ENCODE measurements around the gene FN1. TPM values are rescaled to one million over a fixed set of nuclear protein-coding genes. Genes with fewer than 3 reads are reported as not detected.

FN1 gene
- total RNA-seq, 4 donors from 2014 or later: 45.8 to 78.1 (median 52.7) TPM

GRCh38 chr2:215382011-215382410, 53.9 kb downstream of the FN1 start:
- Histone ChIP-seq H3K27ac (no peak overlapping the region), H3K27me3 (no peaks in the 10 kb centered on the region), H3K4me1 (no peaks in the 10 kb centered on the region), H3K4me3 (no peak overlapping the region), H3K36me3 (peaks cover 24% of the 10 kb centered on the region), H3K9me3 (no peaks in the 10 kb centered on the region)
- no peak for DNase-seq (ENCODE audit: low spot score in 2 of 2)
- WGBS: 93% methylated on average over 7 of the region's 7 CpGs
- no peak for TF ChIP-seq EP300 (IDR thresholded peaks at IDR 0.05)
- TF ChIP-seq CTCF (IDR thresholded peaks at IDR 0.05): no peak
- TF ChIP-seq POLR2AphosphoS5 (IDR thresholded peaks at IDR 0.05): no peak
- no peak for TF ChIP-seq POLR2A (IDR thresholded peaks at IDR 0.05)

- WGBS: 92% methylated on average over 7 of the region's 7 CpGs
- Histone ChIP-seq H3K36me3 (peaks cover 27% of the 10 kb centered on the region), H3K27ac (no peak overlapping the region), H3K4me1 (no peaks in the 10 kb centered on the region), H3K27me3 (no peaks in the 10 kb centered on the region), H3K9me3 (no peaks in the 10 kb centered on the region), H3K4me3 (no peak overlapping the region)
- no peak for TF ChIP-seq EP300 (IDR thresholded peaks at IDR 0.05)
- TF ChIP-seq POLR2A (IDR thresholded peaks at IDR 0.05): no peak
- TF ChIP-seq POLR2AphosphoS5 (IDR thresholded peaks at IDR 0.05): no peak
- TF ChIP-seq CTCF (IDR thresholded peaks at IDR 0.05): no peak
- no peak for DNase-seq (ENCODE audit: low spot score in 2 of 2)
Measured at GRCh38 chr2:215380699-215381098, 55.2 kb downstream of the FN1 start.

GRCh38 chr2:215379948-215380347, 55.9 kb downstream of the FN1 start:
- no peaks in the 10 kb centered on the region for H3K27me3 ChIP-seq
- WGBS: 92% methylated on average over 6 of the region's 6 CpGs
- H3K27ac ChIP-seq: no peak overlapping the region
- no peak for TF ChIP-seq POLR2AphosphoS5 (IDR thresholded peaks at IDR 0.05)
- H3K9me3 ChIP-seq: no peaks in the 10 kb centered on the region
- peaks cover 30% of the 10 kb centered on the region for H3K36me3 ChIP-seq
- no peak overlapping the region for H3K4me3 ChIP-seq
- no peaks in the 10 kb centered on the region for H3K4me1 ChIP-seq
- no peak for DNase-seq (ENCODE audit: low spot score in 2 of 2)

GRCh38 chr2:215379039-215379438, 56.8 kb downstream of the FN1 start:
- Histone ChIP-seq H3K4me3 (no peak overlapping the region), H3K36me3 (peaks cover 37% of the 10 kb centered on the region), H3K27ac (no peak overlapping the region), H3K9me3 (no peaks in the 10 kb centered on the region), H3K4me1 (no peaks in the 10 kb centered on the region), H3K27me3 (no peaks in the 10 kb centered on the region)
- 95% methylated on average over 7 of the region's 7 CpGs for WGBS
- DNase-seq (ENCODE audit: low spot score in 2 of 2): no peak
- TF ChIP-seq POLR2AphosphoS5 (IDR thresholded peaks at IDR 0.05) (no peak), CTCF (IDR thresholded peaks at IDR 0.05) (no peak), POLR2A (IDR thresholded peaks at IDR 0.05) (no peak), EP300 (IDR thresholded peaks at IDR 0.05) (no peak)

- 96% methylated on average over 3 of the region's 3 CpGs for WGBS
- Histone ChIP-seq H3K4me3 (no peak overlapping the region), H3K4me1 (no peaks in the 10 kb centered on the region), H3K27me3 (no peaks in the 10 kb centered on the region), H3K9me3 (no peaks in the 10 kb centered on the region), H3K27ac (no peak overlapping the region), H3K36me3 (peaks cover 30% of the 10 kb centered on the region)
- TF ChIP-seq POLR2A (IDR thresholded peaks at IDR 0.05) (no peak), POLR2AphosphoS5 (IDR thresholded peaks at IDR 0.05) (no peak), EP300 (IDR thresholded peaks at IDR 0.05) (no peak), CTCF (IDR thresholded peaks at IDR 0.05) (no peak)
- no peak for DNase-seq (ENCODE audit: low spot score in 2 of 2)
Measured at GRCh38 chr2:215378045-215378444, 57.8 kb downstream of the FN1 start.

- no peak for TF ChIP-seq CTCF (IDR thresholded peaks at IDR 0.05)
- no peak for TF ChIP-seq POLR2A (IDR thresholded peaks at IDR 0.05)
- no peak for TF ChIP-seq POLR2AphosphoS5 (IDR thresholded peaks at IDR 0.05)
- TF ChIP-seq EP300 (IDR thresholded peaks at IDR 0.05): no peak
- Histone ChIP-seq H3K27me3 (no peaks in the 10 kb centered on the region), H3K4me1 (no peaks in the 10 kb centered on the region), H3K9me3 (no peaks in the 10 kb centered on the region), H3K36me3 (peaks cover 28% of the 10 kb centered on the region), H3K27ac (no peak overlapping the region), H3K4me3 (no peak overlapping the region)
- 94% methylated on average over 2 of the region's 2 CpGs for WGBS
- DNase-seq (ENCODE audit: low spot score in 2 of 2): no peak
Measured at GRCh38 chr2:215377283-215377682, 58.6 kb downstream of the FN1 start.
